Measurements from ENCODE around the gene FUT8.

FUT8 gene

DNA sequence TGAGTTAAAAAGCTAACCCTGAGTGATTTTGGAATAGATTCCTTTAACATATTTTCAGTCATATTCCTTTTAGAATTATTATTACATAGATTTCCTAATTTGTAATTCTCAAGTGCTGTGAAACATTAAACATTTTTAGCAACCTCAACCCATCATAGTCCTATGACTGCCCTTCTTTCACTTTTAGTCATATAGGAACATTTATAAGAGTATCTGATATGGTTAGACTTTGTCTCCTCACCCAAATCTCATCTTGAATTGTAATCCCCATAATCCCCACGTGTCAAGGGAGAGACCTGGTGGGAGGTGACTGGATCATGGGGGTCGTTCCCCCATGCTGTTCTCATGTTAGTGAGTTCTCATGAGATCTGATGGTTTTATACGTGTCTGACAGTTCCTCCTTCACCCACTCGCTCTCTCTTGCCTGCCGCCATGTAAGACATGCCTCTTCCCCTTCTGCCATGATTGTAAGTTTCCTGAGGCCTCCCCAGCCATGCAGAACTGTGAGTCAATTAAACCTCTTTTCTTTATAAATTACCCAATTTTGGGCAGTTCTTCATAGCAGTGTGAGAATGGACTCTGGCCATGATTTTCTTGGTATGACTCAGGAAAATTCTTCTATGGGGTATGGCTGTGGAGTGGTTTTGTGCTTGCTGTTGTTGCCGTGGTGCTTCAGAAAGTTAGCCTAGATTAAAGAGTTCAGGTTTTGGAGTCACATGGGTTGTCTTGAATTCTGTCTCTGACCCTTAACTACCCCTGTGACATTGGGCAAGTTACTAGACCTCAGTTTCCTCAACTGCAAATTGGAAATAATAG lies 83.9 kb downstream of the FUT8 start:
- no peak for DNase-seq

DNA sequence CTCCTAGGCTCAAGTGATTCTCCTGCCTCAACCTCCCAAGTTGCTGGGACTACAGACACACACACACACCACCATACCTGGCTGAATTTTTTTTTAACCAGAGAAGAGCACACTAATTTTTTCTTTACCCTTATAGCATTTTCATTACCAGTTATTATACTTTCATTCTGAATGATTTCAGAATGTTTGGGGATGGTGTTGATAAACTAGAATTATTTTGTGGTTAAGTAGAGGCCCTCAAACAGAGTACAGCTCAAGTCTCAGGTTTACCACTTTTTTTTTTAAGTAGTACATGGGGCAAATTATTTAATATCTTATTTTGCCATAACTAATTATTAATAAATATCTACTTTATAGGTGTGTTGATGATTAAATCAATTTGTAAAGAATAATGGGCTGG lies 86.6 kb downstream of the FUT8 start:
- no peak for DNase-seq

DNA sequence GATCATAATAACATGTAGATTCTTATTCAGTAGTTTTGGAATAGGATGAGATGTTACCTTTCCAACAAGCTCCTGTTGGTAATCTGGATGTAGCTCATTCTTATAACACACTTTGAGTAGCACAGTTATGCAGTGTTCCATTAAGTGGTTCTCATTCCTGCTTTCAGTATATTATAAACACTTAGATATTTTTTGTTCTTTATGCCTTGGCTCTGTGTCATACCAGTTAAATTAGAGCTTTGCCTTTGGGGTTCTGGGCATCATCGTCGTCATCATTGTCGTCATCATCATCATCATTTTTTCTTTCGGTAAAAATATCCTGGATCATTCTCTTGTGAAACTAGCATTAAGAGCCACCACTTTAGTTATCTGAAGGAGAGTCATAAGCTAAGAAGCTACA lies 87.5 kb downstream of the FUT8 start:
- DNase-seq: no peak

DNA sequence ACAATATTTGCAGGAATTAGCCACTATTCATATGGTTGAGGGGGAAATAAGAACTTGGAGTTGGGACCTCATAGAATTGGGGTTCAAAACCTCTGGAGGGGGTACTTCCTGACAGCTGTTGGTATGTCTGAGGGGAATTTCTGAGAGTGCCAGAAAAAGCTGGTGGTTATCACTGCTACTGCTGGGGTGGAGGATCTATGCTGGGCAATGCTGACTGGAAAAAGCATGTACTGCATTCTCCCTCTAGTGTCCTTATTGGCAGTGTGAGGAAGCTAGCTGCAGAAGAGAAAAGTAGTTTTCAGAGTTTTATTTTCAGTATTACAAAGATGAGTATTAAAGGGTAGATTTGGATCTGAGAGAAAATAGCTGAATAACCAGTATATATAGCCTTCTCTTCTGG lies 88.8 kb downstream of the FUT8 start:
- no peak for DNase-seq

GRCh38 chr14:65502676-65503124 lies 90.2 kb downstream of the FUT8 start:
- DNase-seq: no peak

GRCh38 chr14:65503771-65504170 lies 91.2 kb downstream of the FUT8 start:
- DNase-seq: no peak

DNA sequence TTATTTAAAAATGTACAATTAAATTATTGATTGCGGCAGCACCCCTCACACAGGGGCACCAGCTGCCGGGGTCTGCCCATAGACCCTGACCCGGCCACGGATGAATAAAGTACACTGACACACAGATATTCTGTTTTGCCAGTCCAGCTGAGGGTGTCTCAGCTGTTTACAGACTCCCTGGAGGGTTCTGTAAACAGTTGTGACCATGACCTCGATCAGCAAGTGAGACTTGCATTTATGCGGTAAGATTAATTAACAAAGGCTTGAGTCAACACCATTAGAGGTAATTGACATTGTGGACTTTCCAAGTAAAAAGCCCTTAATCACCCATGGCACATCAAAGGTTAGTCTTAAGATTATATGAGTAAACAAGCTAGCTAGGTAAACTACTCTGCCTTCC lies 94.3 kb downstream of the FUT8 start:
- no peak for DNase-seq

- DNase-seq: no peak
Observed at GRCh38 chr14:65509842-65510241, 97.3 kb downstream of the FUT8 start.

DNA sequence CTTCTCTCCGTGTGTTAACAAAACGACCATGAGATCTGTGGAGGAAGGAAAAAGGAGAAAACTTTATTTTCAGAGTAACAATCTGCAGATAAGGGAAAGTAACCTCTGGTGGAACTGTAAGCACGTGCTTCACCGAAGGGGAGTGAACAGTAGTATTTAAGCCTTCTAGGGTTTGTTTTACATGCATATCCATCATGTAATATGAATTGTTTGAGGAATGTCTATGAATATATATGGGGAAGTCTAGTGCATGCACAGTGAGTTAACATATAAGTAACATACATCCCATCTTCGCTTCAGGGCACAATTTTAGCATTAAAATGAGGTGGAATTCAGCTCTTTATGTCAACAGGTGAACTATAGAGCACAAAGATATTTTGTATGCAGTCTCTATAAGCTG lies 101.1 kb downstream of the FUT8 start:
- no peak for DNase-seq

- DNase-seq: no peak
Observed at GRCh38 chr14:65517635-65518542, 105.4 kb downstream of the FUT8 start.

DNA sequence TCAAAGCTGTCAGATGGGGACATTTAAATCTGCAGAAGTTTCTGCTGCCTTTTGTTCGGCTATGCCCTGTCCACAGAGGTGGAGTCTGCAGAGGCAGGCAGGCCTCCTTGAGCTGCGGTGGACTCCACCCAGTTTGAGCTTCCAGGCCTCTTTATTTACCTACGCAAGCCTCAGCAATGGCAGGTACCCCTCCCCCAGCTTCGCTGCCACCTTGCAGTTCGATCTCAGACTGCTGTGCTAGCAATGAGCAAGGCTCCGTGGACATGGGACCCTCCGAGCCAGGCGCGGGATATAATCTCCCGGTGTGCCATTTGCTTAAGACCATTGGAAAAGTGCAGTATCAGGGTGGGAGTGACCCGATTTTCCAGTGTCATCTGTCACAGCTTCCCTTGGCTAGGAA lies 115.5 kb downstream of the FUT8 start:
- DNase-seq: no peak

- no peak for DNase-seq
Observed at GRCh38 chr14:65531148-65531547, 118.6 kb downstream of the FUT8 start.

- no peak for DNase-seq
Observed at GRCh38 chr14:65533736-65534404, 121.3 kb downstream of the FUT8 start.

GRCh38 chr14:65536781-65537423 lies 124.4 kb downstream of the FUT8 start:
- no peak for DNase-seq

DNA sequence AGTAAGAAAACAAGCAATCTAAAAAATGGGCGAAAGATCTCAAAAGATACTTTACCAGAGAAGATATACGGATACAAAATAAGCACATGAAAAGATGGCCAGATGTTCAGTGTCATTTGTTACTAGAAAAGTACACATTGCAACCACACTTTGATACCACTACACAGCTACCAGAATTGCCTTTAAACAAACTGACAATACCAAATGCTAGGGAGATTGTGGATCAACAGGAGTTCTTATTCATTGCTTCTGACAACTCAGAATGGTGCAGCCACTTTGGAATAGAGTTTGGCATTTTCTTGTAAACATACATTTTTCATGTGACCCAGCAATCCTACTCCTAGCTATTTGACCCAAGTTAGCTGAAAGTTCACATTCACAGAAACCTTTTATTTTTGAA lies 136.3 kb downstream of the FUT8 start:
- no peak for DNase-seq

GRCh38 chr14:65549429-65549828 lies 136.9 kb downstream of the FUT8 start:
- no peak for DNase-seq

GRCh38 chr14:65550779-65551643 lies 138.5 kb downstream of the FUT8 start:
- no peak for DNase-seq

DNA sequence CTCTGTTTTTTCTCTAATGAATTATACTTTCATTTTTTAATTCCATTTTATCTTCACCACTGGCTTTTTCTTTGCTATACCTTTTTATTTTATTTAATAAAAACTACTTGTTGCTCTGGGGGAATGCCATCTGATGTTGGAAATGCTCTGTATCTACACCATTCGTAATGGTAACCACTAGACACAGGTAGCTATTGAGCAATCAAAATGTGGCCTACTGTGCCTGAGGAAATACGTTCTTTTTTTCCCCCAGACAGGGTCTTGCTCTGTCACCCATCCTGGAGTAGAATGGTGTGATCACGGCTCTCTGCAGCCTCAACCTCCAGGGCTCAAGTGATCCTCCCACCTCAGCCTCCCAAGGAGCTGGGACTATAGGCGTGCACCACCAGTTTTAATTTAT lies 140.2 kb downstream of the FUT8 start:
- no peak for DNase-seq

DNA sequence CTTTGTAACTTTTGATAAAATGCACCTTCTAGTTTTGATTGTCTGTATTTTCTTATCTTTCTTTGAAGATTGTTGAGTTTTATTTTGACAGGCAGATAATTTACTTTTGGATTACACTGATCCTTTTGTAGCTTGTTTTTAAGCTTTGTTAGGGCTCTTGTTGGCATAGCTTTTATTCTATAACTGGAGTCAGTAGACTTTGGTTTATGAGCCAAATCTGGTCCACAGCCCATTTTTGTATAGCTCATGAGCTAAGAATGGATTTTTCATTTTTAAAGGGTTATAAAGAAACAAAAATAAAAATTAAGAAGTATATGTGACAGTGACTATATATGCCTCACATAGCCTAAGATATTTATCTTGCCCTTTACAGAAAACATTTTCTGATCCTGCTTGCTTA lies 142.3 kb downstream of the FUT8 start:
- DNase-seq: no peak

DNA sequence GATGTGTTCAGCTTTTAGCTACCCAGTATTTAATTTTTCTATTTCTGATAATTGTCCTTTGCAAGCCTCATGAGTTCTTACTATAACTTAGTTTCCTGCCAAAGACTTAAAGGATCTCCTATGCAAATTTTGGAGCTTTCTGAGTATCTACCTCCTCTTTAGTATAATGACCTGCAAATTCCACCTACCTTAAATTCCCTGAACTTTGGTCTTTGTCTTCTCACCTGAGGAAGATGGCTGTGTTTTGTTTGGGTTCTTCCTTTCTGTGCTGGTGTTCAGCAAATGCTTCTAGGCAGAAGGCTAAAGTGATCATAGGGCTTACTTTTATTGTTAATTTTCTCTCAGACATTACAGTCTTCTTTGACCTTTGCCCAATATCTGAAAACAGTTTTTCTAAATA lies 142.8 kb downstream of the FUT8 start:
- no peak for DNase-seq

- DNase-seq: no peak
Observed at GRCh38 chr14:65558363-65558762, 145.8 kb downstream of the FUT8 start.

Data from stimulated activated CD4-positive, alpha-beta T cell treated with anti-CD3 and anti-CD28 coated beads, Interleukin-4, amount 100 ng/mL, for 24 hours (primary cell).